SIG-M5 treated with dmso at 0.1 percent for 504 hours (cell line): ENCODE measurements around the gene THBS4.

Source experiments
- DNase-seq: peaks from one replicate; lab custom pipeline; 2025; ENCODE audit not compliant: unreplicated experiment; lab: John Stamatoyannopoulos, UW

The THBS4 gene

DNA sequence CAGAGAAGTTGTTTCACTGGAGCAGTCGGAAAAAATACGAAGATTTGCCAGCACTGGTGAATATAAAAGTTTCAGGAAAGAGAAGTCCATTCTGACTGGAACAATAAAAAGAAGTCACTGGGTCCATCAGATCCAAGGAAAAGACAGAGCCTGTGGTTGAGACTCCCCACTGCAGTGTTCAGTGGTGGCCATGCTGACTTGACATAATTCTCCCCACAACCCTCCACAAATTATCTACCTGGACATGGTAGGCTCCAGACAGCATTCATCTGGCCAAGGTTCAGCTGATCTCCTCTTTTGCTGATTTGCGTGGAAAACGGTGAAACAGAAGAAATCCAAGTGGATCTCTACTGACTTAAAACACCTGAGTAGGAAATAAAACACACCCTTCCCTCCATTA lies 8.0 kb downstream of the THBS4 start:
- DNase-seq, result no peak

DNA sequence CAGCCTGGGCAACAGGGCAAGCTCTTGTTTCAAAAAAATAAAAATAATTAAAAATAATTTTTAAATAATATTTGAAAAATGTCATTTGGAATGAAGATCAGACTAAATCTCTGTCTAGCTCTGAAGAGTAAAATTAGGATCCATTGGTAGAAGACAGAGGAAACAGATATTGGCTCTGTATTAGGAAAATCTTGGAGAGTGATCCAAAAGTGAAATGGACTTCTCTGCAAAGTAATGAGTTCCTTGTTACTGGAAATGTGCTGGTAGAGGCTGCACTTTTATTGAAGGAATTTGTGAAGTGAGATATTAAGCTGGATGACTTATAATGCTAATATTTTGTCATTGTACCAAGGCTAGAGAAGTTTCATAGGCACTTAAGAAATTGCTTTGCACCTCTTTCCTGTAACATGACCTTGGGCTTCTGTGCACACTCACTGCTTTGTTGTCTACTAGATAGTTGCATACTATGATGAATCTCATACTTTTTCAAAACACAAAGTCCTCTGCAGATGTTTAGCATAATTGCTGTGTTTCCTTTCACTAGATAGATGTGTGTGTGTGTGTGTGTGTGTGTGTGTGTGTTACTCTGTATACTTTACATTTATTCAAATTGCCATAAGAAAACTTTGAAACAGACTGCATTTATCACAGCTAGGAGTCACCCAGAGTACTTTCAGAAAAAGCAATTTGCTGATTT lies 13.1 kb downstream of the THBS4 start:
- no peak for DNase-seq

GRCh38 chr5:80052464-80052863 lies 17.3 kb downstream of the THBS4 start:
- no peak for DNase-seq

DNA sequence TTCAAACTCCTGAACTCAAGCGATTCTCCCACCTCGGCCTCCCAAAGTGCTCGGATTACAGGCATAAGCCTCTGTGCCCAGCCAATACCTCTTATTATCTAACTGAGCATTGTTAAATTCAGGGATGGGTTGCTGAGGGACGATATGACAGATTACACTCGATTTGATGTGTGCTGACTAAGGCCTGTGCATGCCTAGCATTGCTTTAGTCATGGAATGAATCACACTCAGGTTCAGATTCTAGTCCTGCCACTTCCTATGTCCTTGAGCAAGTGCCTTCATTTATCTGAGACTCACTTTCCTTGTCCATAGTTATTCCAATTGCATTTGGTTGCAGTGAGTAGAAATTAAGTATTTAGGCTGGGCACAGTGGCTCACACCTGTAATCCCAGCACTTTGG lies 19.5 kb downstream of the THBS4 start:
- DNase-seq, result no peak

DNA sequence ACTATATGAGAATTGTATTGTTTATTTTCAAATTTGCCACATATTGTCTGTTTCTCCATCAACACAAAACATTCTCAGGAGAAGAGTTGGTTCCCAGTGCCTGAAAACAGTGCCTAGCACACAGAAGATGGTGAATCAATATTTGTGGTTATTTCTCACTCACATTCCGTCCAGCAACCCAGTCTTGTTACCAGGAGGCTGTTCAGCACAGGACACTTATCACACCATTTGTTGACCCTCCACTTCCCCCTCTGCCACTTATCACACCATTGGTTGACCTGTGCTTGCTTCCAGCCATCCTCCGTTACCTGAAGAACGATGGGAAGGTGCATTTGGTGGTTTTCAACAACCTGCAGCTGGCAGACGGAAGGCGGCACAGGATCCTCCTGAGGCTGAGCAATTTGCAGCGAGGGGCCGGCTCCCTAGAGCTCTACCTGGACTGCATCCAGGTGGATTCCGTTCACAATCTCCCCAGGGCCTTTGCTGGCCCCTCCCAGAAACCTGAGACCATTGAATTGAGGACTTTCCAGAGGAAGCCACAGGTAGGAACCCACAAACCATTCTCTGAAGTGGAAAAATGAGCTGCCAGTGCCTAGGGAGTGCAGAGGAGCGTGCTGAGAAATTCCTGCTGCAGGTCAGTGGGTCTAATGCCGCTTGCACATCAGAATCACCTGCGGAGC lies 20.5 kb downstream of the THBS4 start:
- no peak for DNase-seq

DNA sequence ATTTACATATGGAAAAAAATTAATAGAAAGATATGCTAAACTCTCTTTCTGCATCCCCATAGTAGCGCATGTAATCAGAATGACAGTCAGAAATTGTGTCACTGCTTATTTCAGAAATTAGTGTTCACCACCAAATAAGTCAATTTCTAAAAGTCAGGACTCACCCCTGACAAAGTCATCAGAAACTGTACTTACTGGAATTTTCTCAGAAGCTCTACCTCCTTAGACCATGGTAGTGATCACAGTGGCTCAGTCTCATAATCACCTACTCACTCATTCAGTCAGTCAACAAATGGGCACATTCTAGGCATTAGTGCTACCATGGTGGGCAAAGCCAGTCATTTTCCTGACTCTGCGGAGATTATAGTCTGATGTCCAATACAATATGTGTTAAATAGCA lies 22.0 kb downstream of the THBS4 start:
- no peak for DNase-seq

- DNase-seq, result no peak
Observed at GRCh38 chr5:80057921-80058320, 22.8 kb downstream of the THBS4 start.

GRCh38 chr5:80059354-80059980 lies 24.3 kb downstream of the THBS4 start:
- no peak for DNase-seq

DNA sequence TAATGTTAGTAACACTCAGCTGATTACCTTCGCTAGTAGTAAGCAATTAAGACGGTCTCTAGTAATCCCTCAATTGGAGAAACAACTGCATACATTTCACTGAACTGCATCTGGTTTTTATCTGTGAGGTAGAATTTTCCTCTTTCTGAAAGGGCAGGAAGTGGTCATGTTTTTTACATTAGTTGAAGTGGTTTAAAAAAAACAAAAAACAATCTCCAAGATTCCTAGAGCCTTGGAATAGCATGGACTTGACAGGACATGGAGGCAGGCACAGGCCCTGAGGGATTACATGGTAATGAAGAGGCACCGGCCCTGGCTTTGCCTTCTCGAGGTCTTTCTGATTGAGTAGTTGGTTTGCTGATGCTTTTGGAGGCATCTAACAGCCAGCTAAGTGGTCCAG lies 25.8 kb downstream of the THBS4 start:
- DNase-seq, result no peak

- DNase-seq, result no peak
Observed at GRCh38 chr5:80061547-80061946, 26.4 kb downstream of the THBS4 start.

- no peak for DNase-seq
Observed at GRCh38 chr5:80064124-80064523, 29.0 kb downstream of the THBS4 start.

- peak; percentile 83 for DNase-seq
Observed at GRCh38 chr5:80067016-80067415, 31.9 kb downstream of the THBS4 start.

DNA sequence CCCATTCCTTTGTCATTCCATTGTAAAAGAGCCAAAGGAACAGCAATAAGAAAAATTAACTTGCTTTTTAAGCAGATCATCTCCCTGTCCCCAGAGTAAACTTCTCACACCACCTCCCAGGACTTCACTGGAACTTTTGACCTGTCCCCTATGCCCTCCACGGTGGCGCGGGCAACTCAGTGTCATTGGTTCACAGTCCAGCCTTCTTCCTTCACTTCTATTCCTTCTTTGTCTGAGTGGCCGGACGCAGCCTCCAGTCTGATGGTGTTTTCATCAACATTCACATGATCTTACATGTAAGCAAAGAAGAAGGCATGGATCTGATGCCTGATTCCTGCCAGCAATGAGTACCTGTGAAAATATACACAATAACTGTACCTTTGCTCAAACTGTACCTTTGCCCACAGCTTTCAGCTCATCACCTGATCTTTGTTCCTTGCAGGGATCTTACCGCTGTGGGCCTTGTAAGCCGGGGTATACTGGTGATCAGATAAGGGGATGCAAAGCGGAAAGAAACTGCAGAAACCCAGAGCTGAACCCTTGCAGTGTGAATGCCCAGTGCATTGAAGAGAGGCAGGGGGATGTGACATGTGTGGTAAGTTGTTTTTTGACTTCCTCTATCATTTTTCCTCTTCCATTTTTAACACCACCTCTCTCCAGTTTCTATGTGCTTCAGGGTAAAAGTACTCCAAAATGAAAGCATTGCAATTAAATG lies 32.5 kb downstream of the THBS4 start:
- DNase-seq, result peak; percentile 81

- no peak for DNase-seq
Observed at GRCh38 chr5:80068246-80068636, 33.1 kb downstream of the THBS4 start.

DNA sequence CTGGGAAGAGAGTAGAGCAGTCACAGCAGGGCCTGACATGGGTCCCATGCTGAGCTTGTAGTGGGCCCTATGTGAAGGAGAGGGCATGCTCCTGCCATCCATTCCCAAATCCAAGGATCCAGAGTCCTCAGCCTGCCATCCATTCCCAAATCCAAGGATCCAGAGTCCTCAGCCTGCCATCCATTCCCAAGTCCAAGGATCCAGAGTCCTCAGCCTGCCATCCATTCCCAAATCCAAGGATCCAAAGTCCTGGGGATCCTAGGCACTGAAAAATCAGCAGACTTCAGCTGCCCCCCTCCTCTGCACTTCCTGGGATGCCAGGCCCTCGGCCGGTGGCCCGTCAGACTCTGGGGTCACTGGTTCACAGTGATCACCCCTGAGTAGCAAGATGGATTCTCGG lies 33.6 kb downstream of the THBS4 start:
- DNase-seq, result no peak

DNA sequence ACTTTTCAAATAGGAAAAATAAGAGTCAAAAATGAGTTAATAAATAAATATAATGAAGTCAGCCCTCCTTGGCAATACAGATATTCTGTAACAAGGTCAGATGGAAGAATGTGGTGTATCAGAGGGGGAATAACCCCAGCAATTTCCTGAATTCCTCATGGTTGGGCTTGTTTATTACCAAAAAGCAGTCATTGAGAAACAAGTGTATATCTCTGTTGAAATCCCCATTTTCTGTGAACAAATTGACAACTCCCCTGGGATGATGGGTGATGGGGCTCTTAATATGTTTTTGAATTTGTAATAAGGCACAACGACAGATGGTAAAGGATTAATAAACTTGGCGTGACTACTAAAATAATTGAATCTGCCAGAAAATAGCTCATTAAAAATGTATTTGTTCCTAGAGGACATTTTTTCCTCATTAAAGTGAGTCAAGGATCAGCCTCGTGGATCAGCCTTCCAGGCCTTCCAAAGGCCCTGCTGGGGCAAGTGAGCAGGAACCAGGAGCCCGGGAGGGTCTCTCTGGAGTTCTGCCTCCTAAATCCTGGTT lies 34.2 kb downstream of the THBS4 start:
- peak; percentile 35 for DNase-seq

DNA sequence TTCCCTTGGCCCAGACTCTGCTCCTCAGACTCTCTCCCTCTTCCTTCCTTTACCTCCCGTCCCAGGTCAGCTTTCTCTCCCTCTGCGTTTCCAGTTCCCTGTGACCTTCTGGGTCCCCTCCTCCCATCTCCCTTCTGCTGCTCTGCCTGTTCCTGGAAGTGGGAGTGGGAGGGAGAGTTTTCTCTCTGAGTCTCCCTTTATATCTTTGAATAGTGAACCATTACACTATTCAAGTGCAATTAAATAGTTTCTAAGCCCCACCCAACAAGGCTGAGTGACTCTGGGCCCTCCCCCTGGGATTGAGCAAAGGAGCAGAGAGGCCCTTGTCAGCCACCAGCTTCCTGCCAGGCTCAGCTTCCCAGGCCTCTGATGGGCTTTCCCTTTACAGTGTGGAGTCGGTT lies 34.8 kb downstream of the THBS4 start:
- DNase-seq, result peak; percentile 94

GRCh38 chr5:80070338-80071056 lies 35.3 kb downstream of the THBS4 start:
- peak; percentile 94 for DNase-seq

GRCh38 chr5:80071510-80072021 lies 36.4 kb downstream of the THBS4 start:
- no peak for DNase-seq
